ENCODE results near the gene TEK.
"Not testable (repeated sequence)": the region's sequence is repeated elsewhere in the genome, so short reads cannot be mapped to it uniquely, and the experiment has no call there.

Gene TEK

DNA sequence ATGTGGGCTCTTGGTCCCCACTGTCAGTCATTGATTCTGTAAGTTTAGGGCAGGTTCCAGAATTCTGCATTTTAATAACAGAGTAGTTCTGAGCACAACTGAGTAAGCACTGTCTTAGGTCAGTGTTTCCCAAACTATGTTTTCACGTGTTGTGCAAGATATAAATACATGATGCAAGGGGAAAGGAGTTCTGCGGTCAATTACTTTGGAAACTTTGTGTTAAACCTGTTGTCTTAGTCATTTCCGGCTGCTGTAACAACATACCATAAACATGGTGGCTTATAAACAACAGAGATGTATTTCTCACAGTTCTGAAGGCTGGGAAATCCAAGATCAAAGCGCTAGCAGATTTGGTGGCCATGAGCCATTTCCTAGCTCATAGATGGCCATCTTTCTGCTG lies 118.2 kb downstream of the TEK start:
- DNase-seq (ENCODE audit: low spot score): no peak

- not testable (repeated sequence) for DNase-seq (ENCODE audit: low spot score)
Observed at GRCh38 chr9:27239648-27240047, 130.6 kb downstream of the TEK start.

GRCh38 chr9:27247756-27248155 lies 138.7 kb downstream of the TEK start:
- peak; percentile 50 for DNase-seq (ENCODE audit: low spot score)

- DNase-seq (ENCODE audit: low spot score): no peak
Observed at GRCh38 chr9:27248702-27249101, 139.7 kb downstream of the TEK start.

DNA sequence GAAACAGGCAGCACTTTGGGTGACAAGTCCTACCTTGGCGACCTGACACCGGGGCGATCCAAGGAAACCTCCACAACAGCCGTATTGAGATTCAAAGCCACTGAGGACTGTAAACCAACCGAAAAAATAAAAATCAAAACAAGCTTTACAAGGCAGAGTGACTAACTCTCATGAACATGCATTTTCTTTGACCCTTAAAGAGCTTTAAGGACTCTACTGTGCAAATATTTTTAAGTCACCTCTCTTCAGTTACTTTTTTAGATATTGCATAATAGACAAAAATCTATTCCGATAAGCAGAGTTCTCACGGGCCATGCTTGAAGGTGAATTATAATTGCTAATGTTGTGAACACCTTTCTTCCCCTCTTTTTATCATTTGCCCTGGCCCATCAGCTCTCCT lies 149.6 kb downstream of the TEK start:
- no peak for DNase-seq (ENCODE audit: low spot score)

DNA sequence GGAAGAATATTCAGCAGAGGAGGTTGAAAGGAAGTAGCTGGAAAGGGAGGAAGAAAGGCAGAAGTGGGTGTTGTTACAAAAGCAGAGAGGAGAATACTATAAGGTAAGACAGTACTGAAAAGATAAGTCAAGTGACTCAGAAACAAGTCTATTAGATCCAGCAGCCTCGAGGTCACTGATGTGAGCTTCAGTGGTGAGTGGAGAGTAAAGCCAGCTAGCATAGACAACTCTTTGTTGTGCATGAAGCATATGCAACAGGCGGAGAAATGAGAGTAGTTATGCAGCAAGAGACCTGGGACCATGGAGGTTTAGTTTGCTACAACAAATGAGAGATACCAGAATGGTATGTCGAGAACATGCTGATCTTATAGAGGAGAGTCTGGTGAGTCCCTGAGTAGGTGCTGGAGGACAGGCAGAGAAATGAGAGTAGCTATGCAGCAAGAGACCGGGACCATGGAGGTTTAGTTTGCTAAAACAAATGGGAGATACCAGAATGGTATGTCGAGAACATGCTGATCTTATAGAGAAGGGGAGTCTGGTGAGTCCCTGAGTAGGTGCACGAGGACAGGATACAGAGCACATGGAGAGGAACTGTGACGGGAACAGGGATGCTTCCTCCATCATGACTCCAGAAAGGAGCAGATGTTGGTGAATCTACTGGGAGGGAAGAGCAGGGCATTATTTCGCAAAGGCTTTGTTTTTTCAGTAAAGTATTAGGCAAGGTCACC lies 151.9 kb downstream of the TEK start:
- no peak for DNase-seq (ENCODE audit: low spot score)

- DNase-seq (ENCODE audit: low spot score): no peak
Observed at GRCh38 chr9:27261517-27262211, 152.6 kb downstream of the TEK start.

GRCh38 chr9:27272103-27272502 lies 163.1 kb downstream of the TEK start:
- no peak for DNase-seq (ENCODE audit: low spot score)

- no peak for DNase-seq (ENCODE audit: low spot score)
Observed at GRCh38 chr9:27273186-27273585, 164.2 kb downstream of the TEK start.

- peak; percentile 41 for DNase-seq (ENCODE audit: low spot score)
Observed at GRCh38 chr9:27276193-27277030, 167.4 kb downstream of the TEK start.

- DNase-seq (ENCODE audit: low spot score): no peak
Observed at GRCh38 chr9:27278374-27278773, 169.3 kb downstream of the TEK start.

DNA sequence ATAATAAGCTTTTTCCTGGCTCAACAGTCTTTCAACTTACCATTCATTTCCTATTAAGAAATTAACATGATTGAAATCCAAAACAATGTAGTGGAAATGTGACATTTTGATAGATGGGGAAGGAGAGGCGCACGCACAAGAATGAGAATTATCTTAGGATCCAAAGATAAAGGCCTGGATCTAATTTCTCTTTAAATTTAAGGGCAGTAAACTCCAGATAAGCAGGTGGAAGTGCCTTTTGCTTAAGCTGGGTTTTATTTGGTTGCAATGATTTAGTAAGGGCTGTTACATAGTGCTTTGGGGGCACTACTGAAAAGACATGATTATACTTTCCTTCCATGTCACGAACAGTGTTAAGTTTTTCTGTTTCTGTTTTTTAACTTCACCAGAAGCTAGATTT lies 170.6 kb downstream of the TEK start:
- no peak for DNase-seq (ENCODE audit: low spot score)
